SK-N-SH (cell line): Measurements from ENCODE around the gene DENND1A. TPM values are rescaled to one million over a fixed set of nuclear protein-coding genes. Genes with fewer than 3 reads are reported as not detected.

Source experiments
- CTCF ChIA-PET: fragments of 300-600, 350-600 bp; formaldehyde crosslinking; extraction: SDS; loops from one replicate; lab custom pipeline; 2021; lab: Yijun Ruan, JAX
- POLR2A ChIA-PET: fragments of 350-600 bp; sonication (Branson Sonifier 250); formaldehyde crosslinking; extraction: SDS; loops from one replicate; lab custom pipeline; 2020; ENCODE audit warnings: antibody characterized with exemption, inconsistent platforms; lab: Yijun Ruan, JAX
- DNase-seq: peaks from one replicate; pipeline ENCODE4 v3.0.0; 2012
- H2AFZ ChIP-seq: fragments of 200-600 bp; sonication (generic); 2 replicates; pipeline ENCODE4 v1.8.1; 2016; ENCODE audit warnings: antibody characterized with exemption, mild to moderate bottlenecking, low read depth
- H3F3A ChIP-seq: fragments of 200-600 bp; sonication (generic); replicated peaks from 2 replicates; pipeline ENCODE3; 2016; ENCODE audit warnings: antibody characterized with exemption, mild to moderate bottlenecking; ENCODE audit not compliant: insufficient read depth
- H3K27ac ChIP-seq, 2 experiments: fragments of 200-500 bp in 1 of 2; fragments of 200-600 bp in 1 of 2; sonication (Bioruptor generic) in 1 of 2; sonication (generic), shearing (Covaris generic) in 1 of 2; 2 replicates each; pipeline versions ENCODE4 v1.5.1 to v1.6.1; 2014 to 2016; ENCODE audit warnings: low read depth in 2 of 2, inconsistent platforms in 1 of 2, low read length in 1 of 2, mild to moderate bottlenecking in 1 of 2, mixed read lengths in 1 of 2
- H3K27me3 ChIP-seq: fragments of 200-600 bp; sonication (generic), shearing (Covaris generic); 2 replicates; pipeline ENCODE4 v1.6.1; 2016; ENCODE audit warnings: mixed run types; ENCODE audit not compliant: insufficient read depth
- H3K36me3 ChIP-seq, 2 experiments: fragments of 200-500 bp in 1 of 2; fragments of 200-600 bp in 1 of 2; sonication (Bioruptor generic) in 1 of 2; sonication (generic) in 1 of 2; replicated peaks in 1 of 2; 2 replicates each; pipeline versions ENCODE3 to v1.5.1; 2014 to 2016; ENCODE audit warnings: low read length in 1 of 2, mild to moderate bottlenecking in 1 of 2; ENCODE audit not compliant: insufficient read depth in 2 of 2, control insufficient read depth in 1 of 2
- H3K4me1 ChIP-seq, 2 experiments: fragments of 200-500 bp in 1 of 2; fragments of 200-600 bp in 1 of 2; sonication (Bioruptor generic) in 1 of 2; sonication (generic), shearing (Covaris generic) in 1 of 2; 2 replicates each; pipeline versions ENCODE4 v1.5.1 to v1.6.1; 2014 to 2016; ENCODE audit warnings: low read depth in 1 of 2, low read length in 1 of 2, mixed run types in 1 of 2; ENCODE audit not compliant: insufficient read depth in 2 of 2, control insufficient read depth in 1 of 2
- H3K4me2 ChIP-seq: fragments of 200-600 bp; sonication (generic), shearing (Covaris generic); 2 replicates; pipeline ENCODE4 v1.6.1; 2017; ENCODE audit warnings: mixed run types
- H3K4me3 ChIP-seq, 2 experiments: fragments of 200-500 bp in 1 of 2; fragments of 200-600 bp in 1 of 2; sonication (Bioruptor generic) in 1 of 2; sonication (generic), shearing (Covaris generic) in 1 of 2; 2 replicates each; pipeline versions ENCODE4 v1.5.1 to v1.8.1; 2014 to 2016; ENCODE audit warnings: low read depth in 2 of 2, inconsistent platforms in 1 of 2, low read length in 1 of 2, mild to moderate bottlenecking in 1 of 2, mixed read lengths in 1 of 2, moderate library complexity in 1 of 2
- H3K79me2 ChIP-seq: fragments of 200-600 bp; sonication (generic); 2 replicates; pipeline ENCODE4 v1.8.1; 2017; ENCODE audit warnings: mild to moderate bottlenecking; ENCODE audit not compliant: insufficient read depth
- H3K9ac ChIP-seq: fragments of 200-600 bp; sonication (generic); 2 replicates; pipeline ENCODE4 v1.6.1; 2017; ENCODE audit warnings: mixed run types
- H3K9me2 ChIP-seq: fragments of 200-600 bp; sonication (generic); 2 replicates; pipeline ENCODE4 v1.6.1; 2017; ENCODE audit warnings: mixed run types
- H3K9me3 ChIP-seq: fragments of 200-600 bp; sonication (generic); 2 replicates; pipeline ENCODE4 v1.6.1; 2017; ENCODE audit warnings: mixed run types, mild to moderate bottlenecking, moderate library complexity
- H4K20me1 ChIP-seq: fragments of 200-600 bp; sonication (generic); 2 replicates; pipeline ENCODE4 v1.6.1; 2017; ENCODE audit warnings: mild to moderate bottlenecking, mixed run types; ENCODE audit not compliant: insufficient read depth
- CHD2 ChIP-seq: fragments of 150-350 bp; IDR thresholded peaks from 2 replicates; pipeline ENCODE4 v1.6.1; 2018; ENCODE audit warnings: low read length; ENCODE audit not compliant: partially characterized antibody
- ELF1 ChIP-seq: IDR thresholded peaks from 2 replicates; pipeline ENCODE4 v1.4.0; 2012
- FOSL2 ChIP-seq: IDR thresholded peaks from 2 replicates; pipeline ENCODE4 v1.4.0; 2012; ENCODE audit warnings: low read depth, mild to moderate bottlenecking, moderate library complexity, borderline replicate concordance
- FOXJ3 ChIP-seq: sonication (generic); formaldehyde crosslinking; IDR thresholded peaks from 2 replicates; pipeline ENCODE4 v1.5.1; 2020; ENCODE audit warnings: mild to moderate bottlenecking, missing genetic modification reagents
- FOXM1 ChIP-seq: IDR thresholded peaks from 2 replicates; pipeline ENCODE4 v1.4.0; 2012; ENCODE audit warnings: low read depth, mild to moderate bottlenecking
- GATA2 ChIP-seq: sonication (generic); formaldehyde crosslinking; IDR thresholded peaks from 2 replicates; pipeline ENCODE4 v1.5.0; 2020; ENCODE audit warnings: mild to moderate bottlenecking, missing genetic modification reagents
- JUND ChIP-seq: IDR thresholded peaks from 2 replicates; pipeline ENCODE4 v1.4.0; 2012
- MEF2A ChIP-seq: IDR thresholded peaks from 2 replicates; pipeline ENCODE4 v1.4.0; 2012; ENCODE audit warnings: low read depth, borderline replicate concordance
- NFIC ChIP-seq: IDR thresholded peaks from 2 replicates; pipeline ENCODE4 v1.4.0; 2012; ENCODE audit warnings: borderline replicate concordance
- RAD21 ChIP-seq: IDR thresholded peaks from 2 replicates; pipeline ENCODE4 v1.6.1; 2012; ENCODE audit warnings: mild to moderate bottlenecking, low read length
- RCOR1 ChIP-seq: fragments of 150-350 bp; IDR thresholded peaks from 2 replicates; pipeline ENCODE4 v1.6.1; 2017; ENCODE audit warnings: antibody characterized with exemption, low read length
- RFX5 ChIP-seq: IDR thresholded peaks from 2 replicates; pipeline ENCODE4 v1.6.1; 2012; ENCODE audit warnings: mild to moderate bottlenecking, improper control_type of control experiment, low read length
- SIN3A ChIP-seq: IDR thresholded peaks from 2 replicates; pipeline ENCODE4 v1.6.1; 2012; ENCODE audit warnings: low read depth, mild to moderate bottlenecking, low read length, moderate library complexity, borderline replicate concordance
- TEAD4 ChIP-seq: IDR thresholded peaks from 2 replicates; pipeline ENCODE4 v1.4.0; 2012; ENCODE audit warnings: mild to moderate bottlenecking, borderline replicate concordance; ENCODE audit not compliant: insufficient read depth
- WGBS: methylation state at CpG from one replicate; pipeline ENCODE4 v1.1.6; 2017; ENCODE audit warnings: low lambda C conversion rate; 5-methylcytosine and 5-hydroxymethylcytosine counted together
- polyA plus RNA-seq, 3 experiments: library from polyadenylated mRNA; depleted of rRNA; stranded (reverse); fragments of >200 nt; gene quantifications; 2 replicates each; pipeline ENCODE4 v1.2.3, GENCODE V29; 2012
- TF ChIP-seq, protein P1 (sequence below): fragments of 150-350 bp; IDR thresholded peaks from 2 replicates; pipeline ENCODE4 v1.6.1; 2016; ENCODE audit warnings: mild to moderate bottlenecking, low read depth, low read length
- TF ChIP-seq, protein P2 (sequence below): IDR thresholded peaks from 2 replicates; pipeline ENCODE4; 2012
- TF ChIP-seq, protein P3 (sequence below): fragments of 200-600 bp; sonication (generic); IDR thresholded peaks from 2 replicates; pipeline ENCODE4 v1.6.1; 2017; ENCODE audit warnings: antibody characterized with exemption, mild to moderate bottlenecking, moderate library complexity
- TF ChIP-seq, protein P4 (sequence below): IDR thresholded peaks from 2 replicates; pipeline ENCODE4 v1.4.0; 2012; ENCODE audit warnings: low read depth

DENND1A gene
- polyA plus RNA-seq, 1 of the 3 experiments (the other 2 are of a cell fraction): 25.4 TPM

DNA sequence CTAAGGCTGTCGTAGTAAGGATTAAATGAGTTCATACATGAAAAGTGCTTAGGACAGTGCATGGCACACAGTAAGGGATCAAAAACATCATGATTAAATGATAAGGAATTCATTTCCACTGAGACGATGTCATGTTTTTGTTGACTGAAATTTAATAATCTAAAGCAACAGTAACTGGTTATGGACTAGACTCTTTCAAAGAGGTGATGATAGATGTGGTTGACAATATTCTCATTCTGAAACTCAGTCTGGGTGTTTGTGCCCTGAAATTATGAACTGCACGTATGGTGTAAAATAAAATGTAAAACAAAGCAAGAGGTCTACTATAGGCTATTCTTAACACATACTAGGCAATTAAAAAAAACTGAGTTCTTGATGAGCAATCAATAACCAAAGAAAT, 280.0 kb downstream of the DENND1A start:
- ChIA-PET CTCF (no interaction called here), POLR2A (no interaction called here)
- DNase-seq: no peak
- no peak overlapping the region for H3K9ac ChIP-seq
- no peak overlapping the region for H3K4me3 ChIP-seq
- H2AFZ ChIP-seq: no peak overlapping the region
- H3F3A ChIP-seq: no peaks in the 10 kb centered on the region
- H3K4me1 ChIP-seq: no peaks in the 10 kb centered on the region
- H3K9me2 ChIP-seq: no peaks in the 10 kb centered on the region
- WGBS: 96% methylated on average over 3 of the region's 3 CpGs
- no peaks in the 10 kb centered on the region for H4K20me1 ChIP-seq
- H3K27me3 ChIP-seq: no peaks in the 10 kb centered on the region
- no peak for TF ChIP-seq FOSL2
- TF ChIP-seq RFX5: no peak
- TF ChIP-seq, protein P1, sequence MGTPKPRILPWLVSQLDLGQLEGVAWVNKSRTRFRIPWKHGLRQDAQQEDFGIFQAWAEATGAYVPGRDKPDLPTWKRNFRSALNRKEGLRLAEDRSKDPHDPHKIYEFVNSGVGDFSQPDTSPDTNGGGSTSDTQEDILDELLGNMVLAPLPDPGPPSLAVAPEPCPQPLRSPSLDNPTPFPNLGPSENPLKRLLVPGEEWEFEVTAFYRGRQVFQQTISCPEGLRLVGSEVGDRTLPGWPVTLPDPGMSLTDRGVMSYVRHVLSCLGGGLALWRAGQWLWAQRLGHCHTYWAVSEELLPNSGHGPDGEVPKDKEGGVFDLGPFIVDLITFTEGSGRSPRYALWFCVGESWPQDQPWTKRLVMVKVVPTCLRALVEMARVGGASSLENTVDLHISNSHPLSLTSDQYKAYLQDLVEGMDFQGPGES: no peak
- no peak for TF ChIP-seq MEF2A
- TF ChIP-seq RCOR1: no peak
- TF ChIP-seq ELF1: no peak
- TF ChIP-seq RAD21: no peak
- TF ChIP-seq TEAD4: no peak
- no peak for TF ChIP-seq FOXM1
- no peak for TF ChIP-seq CHD2
- TF ChIP-seq NFIC: no peak
- TF ChIP-seq, protein P2, sequence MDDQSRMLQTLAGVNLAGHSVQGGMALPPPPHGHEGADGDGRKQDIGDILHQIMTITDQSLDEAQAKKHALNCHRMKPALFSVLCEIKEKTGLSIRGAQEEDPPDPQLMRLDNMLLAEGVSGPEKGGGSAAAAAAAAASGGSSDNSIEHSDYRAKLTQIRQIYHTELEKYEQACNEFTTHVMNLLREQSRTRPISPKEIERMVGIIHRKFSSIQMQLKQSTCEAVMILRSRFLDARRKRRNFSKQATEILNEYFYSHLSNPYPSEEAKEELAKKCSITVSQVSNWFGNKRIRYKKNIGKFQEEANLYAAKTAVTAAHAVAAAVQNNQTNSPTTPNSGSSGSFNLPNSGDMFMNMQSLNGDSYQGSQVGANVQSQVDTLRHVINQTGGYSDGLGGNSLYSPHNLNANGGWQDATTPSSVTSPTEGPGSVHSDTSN: no peak
- TF ChIP-seq GATA2 (CRISPR knock-in tag): no peak
- TF ChIP-seq JUND: no peak
- TF ChIP-seq SIN3A: no peak
- TF ChIP-seq, protein P3, sequence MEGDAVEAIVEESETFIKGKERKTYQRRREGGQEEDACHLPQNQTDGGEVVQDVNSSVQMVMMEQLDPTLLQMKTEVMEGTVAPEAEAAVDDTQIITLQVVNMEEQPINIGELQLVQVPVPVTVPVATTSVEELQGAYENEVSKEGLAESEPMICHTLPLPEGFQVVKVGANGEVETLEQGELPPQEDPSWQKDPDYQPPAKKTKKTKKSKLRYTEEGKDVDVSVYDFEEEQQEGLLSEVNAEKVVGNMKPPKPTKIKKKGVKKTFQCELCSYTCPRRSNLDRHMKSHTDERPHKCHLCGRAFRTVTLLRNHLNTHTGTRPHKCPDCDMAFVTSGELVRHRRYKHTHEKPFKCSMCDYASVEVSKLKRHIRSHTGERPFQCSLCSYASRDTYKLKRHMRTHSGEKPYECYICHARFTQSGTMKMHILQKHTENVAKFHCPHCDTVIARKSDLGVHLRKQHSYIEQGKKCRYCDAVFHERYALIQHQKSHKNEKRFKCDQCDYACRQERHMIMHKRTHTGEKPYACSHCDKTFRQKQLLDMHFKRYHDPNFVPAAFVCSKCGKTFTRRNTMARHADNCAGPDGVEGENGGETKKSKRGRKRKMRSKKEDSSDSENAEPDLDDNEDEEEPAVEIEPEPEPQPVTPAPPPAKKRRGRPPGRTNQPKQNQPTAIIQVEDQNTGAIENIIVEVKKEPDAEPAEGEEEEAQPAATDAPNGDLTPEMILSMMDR: no peak
- TF ChIP-seq, protein P4, sequence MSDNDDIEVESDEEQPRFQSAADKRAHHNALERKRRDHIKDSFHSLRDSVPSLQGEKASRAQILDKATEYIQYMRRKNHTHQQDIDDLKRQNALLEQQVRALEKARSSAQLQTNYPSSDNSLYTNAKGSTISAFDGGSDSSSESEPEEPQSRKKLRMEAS: no peak
- no peak for TF ChIP-seq FOXJ3
- no peak overlapping the region for H3K4me2 ChIP-seq
- no peaks in the 10 kb centered on the region for H3K79me2 ChIP-seq
- no peak overlapping the region for H3K27ac ChIP-seq
- no peaks in the 10 kb centered on the region for H3K9me3 ChIP-seq
- peaks cover 0 to 7% of the 10 kb centered on the region in 2 experiments for H3K36me3 ChIP-seq
